Neural cell (in vitro differentiated cells): ENCODE data around the gene WDR13. TPM values are rescaled to one million over a fixed set of nuclear protein-coding genes. Genes with fewer than 3 reads are reported as not detected.
"Not testable (repeated sequence)": the region's sequence is repeated elsewhere in the genome, so short reads cannot be mapped to it uniquely, and the experiment has no call there.

Experiments
- H2AFZ ChIP-seq: fragments of 200-600, 300-800 bp; sonication (generic), shearing (Covaris generic); 2 replicates; pipeline ENCODE4 v1.6.0; 2014; ENCODE audit warnings: low read depth, mild to moderate bottlenecking, antibody characterized with exemption, low read length, moderate library complexity
- H3F3A ChIP-seq: fragments of 200-600 bp; shearing (Covaris generic); 2 replicates; pipeline ENCODE4 v1.6.1; 2016; ENCODE audit warnings: mild to moderate bottlenecking, moderate library complexity, mixed read lengths, antibody characterized with exemption, low read length; ENCODE audit not compliant: insufficient read depth, poor library complexity, severe bottlenecking
- H3K27ac ChIP-seq: fragments of 200-600, 300-800 bp; sonication (generic), shearing (Covaris generic); 2 replicates; pipeline ENCODE4 v1.5.1; 2014; ENCODE audit warnings: mild to moderate bottlenecking, low read length, moderate library complexity
- H3K27me3 ChIP-seq: fragments of 300-800, 200-600 bp; sonication (generic), shearing (Covaris generic); 2 replicates; pipeline ENCODE4 v1.6.0; 2014; ENCODE audit warnings: mild to moderate bottlenecking, low read depth, low read length, moderate library complexity; ENCODE audit not compliant: insufficient read depth
- H3K36me3 ChIP-seq: fragments of 300-800, 200-600 bp; sonication (generic), shearing (Covaris generic); 2 replicates; pipeline ENCODE4 v1.5.1; 2014; ENCODE audit warnings: mild to moderate bottlenecking, antibody characterized with exemption, low read length, moderate library complexity; ENCODE audit not compliant: insufficient read depth
- H3K4me2 ChIP-seq: fragments of 300-800, 200-600 bp; sonication (generic), shearing (Covaris generic); 2 replicates; pipeline ENCODE4 v1.6.0; 2014; ENCODE audit warnings: mild to moderate bottlenecking, low read length
- H3K4me3 ChIP-seq: fragments of 300-800, 200-600 bp; sonication (generic), shearing (Covaris generic); 2 replicates; pipeline ENCODE4 v1.5.1; 2014; ENCODE audit warnings: mild to moderate bottlenecking, low read length, moderate library complexity
- H3K79me2 ChIP-seq: fragments of 200-600 bp; shearing (Covaris generic); replicated peaks from 2 replicates; pipeline ENCODE4 v1.6.0; 2014; ENCODE audit warnings: mild to moderate bottlenecking, low read length, moderate library complexity; ENCODE audit not compliant: insufficient read depth
- H3K9ac ChIP-seq: fragments of 300-800, 200-600 bp; sonication (generic), shearing (Covaris generic); 2 replicates; pipeline ENCODE4 v1.6.1; 2016; ENCODE audit warnings: mild to moderate bottlenecking, low read length, mixed read lengths
- H3K9me2 ChIP-seq: fragments of 200-600 bp; shearing (Covaris generic); 2 replicates; pipeline ENCODE4 v1.6.1; 2016; ENCODE audit warnings: mild to moderate bottlenecking, low read length, mixed read lengths; ENCODE audit not compliant: insufficient read depth
- H3K9me3 ChIP-seq: fragments of 200-600, 300-800 bp; sonication (generic), shearing (Covaris generic); 2 replicates; pipeline ENCODE4 v1.6.1; 2016; ENCODE audit warnings: mild to moderate bottlenecking, mixed run types, low read length, moderate library complexity, mixed read lengths
- H4K20me1 ChIP-seq: fragments of 200-600 bp; shearing (Covaris generic); 2 replicates; pipeline ENCODE4 v1.6.1; 2016; ENCODE audit warnings: mild to moderate bottlenecking, mixed run types; ENCODE audit not compliant: insufficient read depth
- polyA plus RNA-seq: library from polyadenylated mRNA; depleted of rRNA; stranded (reverse); fragments of >200 nt; gene quantifications from 2 replicates; pipeline ENCODE4 v1.2.3, GENCODE V29; 2014
- small RNA-seq, 3 experiments: library from RNA; depleted of rRNA; stranded (forward); fragments of <200 nt; gene quantifications; one replicate each; pipeline ENCODE3, GENCODE V24; 2012

The WDR13 gene
- polyA plus RNA-seq, 1 donor from 2014 or later: 210 TPM

DNA sequence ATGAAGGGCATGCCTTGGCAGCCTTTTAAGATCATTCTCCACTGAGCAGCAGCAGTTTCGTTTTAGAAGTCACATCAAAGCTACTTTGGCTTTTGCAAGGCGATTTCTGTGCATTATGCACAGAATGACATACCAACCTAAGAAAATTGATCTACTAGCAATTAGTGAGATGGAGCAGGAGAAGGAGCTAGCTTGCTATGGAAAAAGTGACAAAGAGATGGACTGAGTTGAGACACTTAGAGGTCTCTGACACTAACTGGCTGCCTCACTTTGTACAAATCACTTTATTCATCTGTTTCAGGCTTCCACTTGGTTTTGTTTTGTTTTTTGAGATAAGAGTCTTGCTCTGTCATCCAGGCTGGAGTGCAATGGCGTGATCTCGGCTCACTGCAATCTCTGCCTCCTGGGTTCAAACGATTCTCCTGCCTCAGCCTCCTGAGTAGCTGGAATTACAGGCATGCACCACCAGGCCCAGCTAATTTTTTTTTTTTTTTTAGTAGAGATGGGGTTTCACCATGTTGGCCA, 54.8 kb downstream of the WDR13 start:
- H4K20me1 ChIP-seq, H3K9me2 ChIP-seq, H3K4me3 ChIP-seq, H2AFZ ChIP-seq, H3K9me3 ChIP-seq, H3K4me2 ChIP-seq, H3K27ac ChIP-seq, H3F3A ChIP-seq, H3K79me2 ChIP-seq, H3K36me3 ChIP-seq, H3K27me3 ChIP-seq, H3K9ac ChIP-seq: not testable (repeated sequence)

DNA sequence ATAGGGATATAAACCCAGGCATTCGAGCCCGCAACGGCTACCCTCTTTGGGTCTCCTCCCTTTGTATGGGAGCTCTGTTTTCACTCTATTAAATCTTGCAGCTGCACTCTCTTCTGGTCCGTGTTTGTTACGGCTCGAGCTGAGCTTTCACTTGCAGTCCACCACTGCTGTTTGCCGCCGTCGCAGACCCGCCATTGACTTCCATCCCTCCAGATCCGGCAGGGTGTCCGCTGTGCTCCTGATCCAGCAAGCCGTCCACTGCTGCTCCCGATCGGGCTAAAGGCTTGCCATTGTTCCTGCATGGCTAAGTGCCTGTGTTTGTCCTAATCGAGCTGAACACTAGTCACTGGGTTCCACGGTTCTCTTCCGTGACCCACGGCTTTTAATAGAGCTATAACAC, 57.5 kb downstream of the WDR13 start:
- H3K27me3 ChIP-seq, H3K27ac ChIP-seq, H3K9me3 ChIP-seq, H2AFZ ChIP-seq, H3K9me2 ChIP-seq, H3K4me3 ChIP-seq, H3K79me2 ChIP-seq, H3K4me2 ChIP-seq, H3F3A ChIP-seq, H3K9ac ChIP-seq, H3K36me3 ChIP-seq, H4K20me1 ChIP-seq: not testable (repeated sequence)

Small RNAs within 50 kb of the gene (small RNA-seq; reads per million reads assigned to genes)
- gene MRPL32P1: 0 reads per million in 3 experiments

Other genes with a start within 250 kb of the WDR13 start
- not detected in 2 replicates for gene SSX3, start 240.8 kb upstream of the WDR13 start, polyA plus RNA-seq
- gene SSX4, start 214.0 kb upstream of the WDR13 start, polyA plus RNA-seq: not detected in 2 replicates
- gene SSX4B, start 185.5 kb upstream of the WDR13 start, polyA plus RNA-seq: not detected in 2 replicates
- gene SLC38A5, start 127.2 kb upstream of the WDR13 start, polyA plus RNA-seq: 0.48 and 3.3 TPM in 2 replicates
- gene FTSJ1, start 121.3 kb upstream of the WDR13 start, polyA plus RNA-seq: 76.5 and 83.5 TPM in 2 replicates
- 29.8 and 32.1 TPM in 2 replicates for gene PORCN, start 88.5 kb upstream of the WDR13 start, polyA plus RNA-seq
- 134 and 143 TPM in 2 replicates for gene EBP, start 75.7 kb upstream of the WDR13 start, polyA plus RNA-seq
- 4.5 and 7.3 TPM in 2 replicates for gene TBC1D25, start 57.8 kb upstream of the WDR13 start, polyA plus RNA-seq
- gene RBM3, start 23.0 kb upstream of the WDR13 start, polyA plus RNA-seq: 327 and 378 TPM in 2 replicates
- gene WAS, start 86.3 kb downstream of the WDR13 start, polyA plus RNA-seq: 1.0 and 1.1 TPM in 2 replicates
- 3.1 and 3.2 TPM in 2 replicates for gene SUV39H1, start 99.2 kb downstream of the WDR13 start, polyA plus RNA-seq
- not detected in 2 replicates for gene GLOD5, start 164.3 kb downstream of the WDR13 start, polyA plus RNA-seq
- gene GATA1, start 189.1 kb downstream of the WDR13 start, polyA plus RNA-seq: not detected in 2 replicates
- 161 and 166 TPM in 2 replicates for gene HDAC6, start 204.6 kb downstream of the WDR13 start, polyA plus RNA-seq
- 3.2 and 3.6 TPM in 2 replicates for gene ERAS, start 229.0 kb downstream of the WDR13 start, polyA plus RNA-seq
- gene PCSK1N, start 238.1 kb downstream of the WDR13 start, polyA plus RNA-seq: 232 and 243 TPM in 2 replicates